HEK293T (cell line): ENCODE results near the gene FBXO45.

Source experiments
- BHLHE40 ChIP-seq: fragments of 450-650 bp; IDR thresholded peaks from 2 replicates; pipeline ENCODE4 v1.6.1; 2016; ENCODE audit warnings: mild to moderate bottlenecking, moderate library complexity, borderline replicate concordance
- FOXA1 ChIP-seq: fragments of 450-650 bp; IDR thresholded peaks from 2 replicates; pipeline ENCODE4 v1.6.1; 2016; ENCODE audit warnings: mild to moderate bottlenecking
- SP1 ChIP-seq: fragments of 450-650 bp; IDR thresholded peaks from 2 replicates; pipeline ENCODE4 v1.6.1; 2017

DNA sequence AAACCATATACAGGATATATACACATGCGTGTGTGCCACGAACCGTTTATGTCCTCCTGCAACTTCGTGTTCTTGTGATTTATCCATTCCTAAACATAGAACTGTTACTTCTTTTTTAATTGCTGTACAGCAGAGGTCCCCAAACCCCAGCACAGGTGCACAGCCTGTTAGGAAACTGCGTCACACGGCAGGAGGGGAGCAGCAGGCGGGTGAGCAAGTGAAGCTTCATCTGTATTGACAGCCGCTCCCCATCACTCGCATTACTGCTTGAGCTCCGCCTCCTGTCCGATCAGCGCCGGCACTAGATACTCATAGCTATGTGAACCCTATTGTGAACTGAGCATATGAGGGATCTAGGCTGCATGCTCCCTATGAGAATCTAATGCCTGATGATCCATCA, 36.1 kb downstream of the FBXO45 start:
- no peak for TF ChIP-seq FOXA1
- no peak for TF ChIP-seq BHLHE40
- TF ChIP-seq SP1: no peak
